Loucy (cell line): ENCODE results near the gene TCEAL8.

Experiments used
- EZH2phosphoT487 ChIP-seq: fragments of 200-600 bp; IDR thresholded peaks from 2 replicates; pipeline ENCODE4 v1.6.1; 2018; ENCODE audit warnings: antibody characterized with exemption, mild to moderate bottlenecking, moderate library complexity, borderline replicate concordance
- TF ChIP-seq, protein P1 (sequence below): fragments of 200-600 bp; sonication (generic); conservative IDR thresholded peaks from 2 replicates; pipeline ENCODE4 v1.5.1; 2014; ENCODE audit warnings: mild to moderate bottlenecking, antibody characterized with exemption, low read length

DNA sequence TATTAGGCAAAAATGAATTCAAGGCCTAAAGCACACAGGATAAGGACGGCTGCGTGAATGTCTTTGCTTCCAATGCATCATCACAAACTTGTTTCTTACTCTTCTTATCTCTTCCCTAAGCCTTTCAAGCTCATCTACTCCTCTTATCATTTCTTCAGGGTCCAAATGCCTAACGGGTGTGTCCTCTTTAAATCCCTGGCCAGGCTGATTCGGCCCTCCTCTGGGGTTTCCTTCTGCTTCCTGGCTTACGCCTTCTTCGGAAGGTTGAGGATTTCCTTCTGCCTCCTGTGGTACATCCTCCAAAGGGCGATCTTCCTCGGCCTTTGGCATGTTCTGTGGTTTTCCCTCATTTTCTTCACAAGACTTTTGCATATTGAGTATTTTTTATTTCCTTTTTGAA lies 1.3 kb downstream of the TCEAL8 start:
- TF ChIP-seq, protein P1, sequence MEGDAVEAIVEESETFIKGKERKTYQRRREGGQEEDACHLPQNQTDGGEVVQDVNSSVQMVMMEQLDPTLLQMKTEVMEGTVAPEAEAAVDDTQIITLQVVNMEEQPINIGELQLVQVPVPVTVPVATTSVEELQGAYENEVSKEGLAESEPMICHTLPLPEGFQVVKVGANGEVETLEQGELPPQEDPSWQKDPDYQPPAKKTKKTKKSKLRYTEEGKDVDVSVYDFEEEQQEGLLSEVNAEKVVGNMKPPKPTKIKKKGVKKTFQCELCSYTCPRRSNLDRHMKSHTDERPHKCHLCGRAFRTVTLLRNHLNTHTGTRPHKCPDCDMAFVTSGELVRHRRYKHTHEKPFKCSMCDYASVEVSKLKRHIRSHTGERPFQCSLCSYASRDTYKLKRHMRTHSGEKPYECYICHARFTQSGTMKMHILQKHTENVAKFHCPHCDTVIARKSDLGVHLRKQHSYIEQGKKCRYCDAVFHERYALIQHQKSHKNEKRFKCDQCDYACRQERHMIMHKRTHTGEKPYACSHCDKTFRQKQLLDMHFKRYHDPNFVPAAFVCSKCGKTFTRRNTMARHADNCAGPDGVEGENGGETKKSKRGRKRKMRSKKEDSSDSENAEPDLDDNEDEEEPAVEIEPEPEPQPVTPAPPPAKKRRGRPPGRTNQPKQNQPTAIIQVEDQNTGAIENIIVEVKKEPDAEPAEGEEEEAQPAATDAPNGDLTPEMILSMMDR = no peak
- TF ChIP-seq EZH2phosphoT487 = no peak
